Measurements from ENCODE around the gene AKNAD1. TPM values are rescaled to one million over a fixed set of nuclear protein-coding genes. Genes with fewer than 3 reads are reported as not detected.

The AKNAD1 gene
- total and polyA plus RNA-seq, 2 of the 8 experiments (the other 6 are each of a cell fraction or from before 2014, with no cell fraction given) = not detected

DNA sequence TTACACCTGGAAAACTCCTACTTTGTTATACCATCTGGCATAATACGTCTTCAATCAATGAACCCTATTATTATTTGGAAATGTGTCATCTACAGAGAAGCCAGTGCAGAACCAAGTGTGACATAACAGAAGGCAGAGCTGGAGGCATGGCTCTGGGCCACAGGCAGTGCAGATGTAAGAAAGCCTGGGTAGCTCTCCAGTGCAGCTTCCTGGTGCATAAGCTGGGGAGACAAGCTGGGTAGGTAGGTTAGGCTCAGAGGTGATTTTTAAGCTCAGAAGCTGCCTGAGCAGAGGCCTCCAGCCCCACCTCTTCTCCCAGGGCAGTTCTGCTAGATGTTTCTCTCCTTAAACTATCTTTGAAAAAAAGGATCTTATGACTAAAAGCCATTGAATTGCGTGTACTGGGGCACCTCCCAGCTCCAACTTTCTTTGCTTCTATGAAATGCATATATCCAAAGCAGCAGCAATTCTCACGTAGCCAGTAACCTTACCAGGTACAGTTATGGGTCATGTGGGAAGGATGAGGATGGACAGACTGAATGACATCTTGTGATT lies 30.7 kb downstream of the AKNAD1 start (continued):
- TF ChIP-seq ASH2L (IDR thresholded peaks at IDR 0.05; ENCODE audit: low read length) (no peak), FOSL1 (IDR thresholded peaks at IDR 0.05; ENCODE audit: insufficient read depth, low read depth, low read length) (no peak)
